Left ventricle myocardium superior (tissue), 1 donor: Measurements from ENCODE around the gene TANGO2. TPM values are rescaled to one million over a fixed set of nuclear protein-coding genes. Genes with fewer than 3 reads are reported as not detected.
"Not testable (repeated sequence)": the region's sequence is repeated elsewhere in the genome, so short reads cannot be mapped to it uniquely, and the experiment has no call there.

ENCODE experiments used
- ATAC-seq: fragments of 200-7000 bp; cut with Tn5 transposase; one replicate; pipeline ENCODE4 v1.9.1; 2020; ENCODE audit warnings: mild to moderate bottlenecking, moderate library complexity
- DNase-seq: peaks from one replicate; pipeline ENCODE4 v3.0.0-alpha.2; 2020
- intact Hi-C: fragments of 100-400 bp; cut with micrococcal nuclease; formaldehyde crosslinking; loops from one replicate; pipeline ENCODE4 v1.11.0; 2022
- total RNA-seq: library from RNA; stranded (reverse); fragmentation: NEBNext Ultra II Directional; extraction: Animal tissue kit (Norgen Biotek cat#: 25700); gene quantifications from one replicate; pipeline ENCODE4 v1.2.1, GENCODE V29; 2021
- donor health status: DM: no; HTN: yes; CAD: no; lungs with severe emphysema.

Gene TANGO2
- total RNA-seq, 1 donor from 2014 or later, result 71.5 TPM

DNA sequence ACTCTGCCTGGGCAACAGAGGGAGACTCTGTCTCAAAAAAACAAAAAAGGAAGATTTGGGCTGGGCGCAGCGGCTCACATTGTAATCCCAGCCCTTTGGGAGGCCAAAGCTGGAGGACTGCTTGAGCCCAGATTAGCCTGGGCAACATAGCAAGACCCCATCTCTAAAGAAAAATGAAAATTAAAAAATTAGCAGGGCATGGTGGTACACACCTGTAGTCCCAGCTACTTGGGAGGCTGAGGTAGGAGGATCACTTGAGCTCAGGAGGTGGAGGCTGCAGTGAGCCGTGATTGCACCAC is 46.4 kb downstream of the TANGO2 start:
- intact Hi-C loops, DNase-seq, ATAC-seq: not testable (repeated sequence)

GRCh38 chr22:20068640-20069039 is 47.7 kb downstream of the TANGO2 start:
- DNase-seq (no peak), ATAC-seq (no peak)
- intact Hi-C loops, result no loop called here

- intact Hi-C loops, result no loop called here
- ATAC-seq, result no peak
- no peak for DNase-seq
Measured at GRCh38 chr22:20069331-20070042, 48.6 kb downstream of the TANGO2 start.

DNA sequence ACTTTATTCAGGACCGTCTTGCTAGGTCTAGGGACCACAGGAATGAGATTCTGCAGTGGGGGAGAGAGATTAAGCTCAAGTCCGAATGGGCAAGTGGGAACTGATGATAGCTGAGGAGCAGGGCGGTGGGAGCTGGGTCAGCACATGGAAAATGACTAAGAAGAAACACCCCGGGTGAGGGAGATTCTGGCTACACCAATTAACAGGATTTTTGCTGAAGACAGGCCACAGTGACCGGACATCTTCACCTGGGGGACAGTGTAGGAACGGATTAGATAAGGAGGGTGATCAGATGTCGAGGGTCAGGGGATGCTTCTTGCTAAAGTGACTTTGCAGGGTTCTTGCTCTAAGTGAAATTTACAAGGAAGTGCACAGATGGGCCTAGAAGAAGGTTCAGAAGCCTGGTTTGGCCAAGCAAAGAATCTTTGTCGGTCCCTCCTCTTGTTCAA is 50.6 kb downstream of the TANGO2 start:
- intact Hi-C loops, result no loop called here
- ATAC-seq (no peak), DNase-seq (no peak)

GRCh38 chr22:20076627-20077172 is 55.8 kb downstream of the TANGO2 start:
- intact Hi-C loops, result no loop called here
- no peak for ATAC-seq
- DNase-seq, result no peak

DNA sequence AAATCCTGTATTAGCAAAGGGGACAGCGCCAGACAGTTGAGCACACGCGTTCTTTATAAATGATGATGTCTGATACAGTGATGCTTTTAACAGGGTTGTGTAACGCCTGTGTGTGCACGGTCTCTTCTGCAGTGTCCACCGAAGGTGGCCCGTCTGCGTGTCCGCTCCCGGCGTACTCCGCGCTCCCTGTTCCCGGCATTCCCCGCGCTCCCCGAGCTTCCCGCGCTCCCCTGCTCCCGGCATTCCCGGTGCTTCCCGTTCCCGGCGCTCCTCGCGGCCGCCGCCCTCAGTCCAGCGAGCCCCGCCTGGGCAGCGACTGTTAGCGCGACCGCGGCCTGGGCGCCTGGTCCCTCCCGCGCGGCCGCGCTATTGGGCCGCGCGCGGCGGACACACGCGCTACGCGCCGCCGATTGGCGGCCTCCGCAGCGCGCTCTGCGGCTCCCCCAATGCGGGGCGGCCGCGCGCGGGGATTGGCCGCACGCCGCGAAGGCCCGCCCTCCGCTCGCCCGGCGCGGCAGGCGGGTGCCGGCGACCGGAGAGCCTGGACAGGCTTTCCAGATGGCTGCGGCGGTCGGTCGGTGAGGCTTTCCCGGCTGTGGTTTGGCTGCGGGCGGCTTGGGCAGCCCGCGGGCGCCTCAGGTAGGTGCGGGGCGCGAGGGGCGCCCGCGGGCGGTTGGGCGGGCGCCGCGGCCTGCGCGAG is 59.0 kb downstream of the TANGO2 start, which contains the start of gene DGCR8:
DGCR8 (plus strand) TSS at position 497 of the 700 bp plus-strand sequence. CDS start 5,723 bp downstream, outside the sequence.
- ATAC-seq (peak; percentile 96), DNase-seq (peak; percentile 97)
- intact Hi-C loops, result no loop called here

DNA sequence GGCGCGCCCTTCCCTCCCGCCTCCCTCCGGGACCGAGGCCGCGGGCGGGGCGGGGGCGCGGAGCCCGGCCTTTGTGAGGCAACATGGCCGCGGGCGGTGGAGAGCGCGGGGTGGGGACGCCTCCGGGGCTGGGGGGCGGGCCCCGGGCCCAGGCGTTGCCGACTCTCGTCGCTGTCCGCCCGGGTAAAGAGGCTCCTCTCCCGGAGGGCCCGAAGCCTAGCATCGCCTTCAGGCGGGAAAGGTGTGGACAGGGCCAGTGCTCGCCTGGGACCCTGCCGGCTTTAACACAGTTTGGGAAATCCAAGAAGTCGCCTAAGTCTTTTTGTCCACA is 59.5 kb downstream of the TANGO2 start:
- intact Hi-C loops, result no loop called here
- peak; percentile 60 for ATAC-seq
- DNase-seq, result peak; percentile 84

DNA sequence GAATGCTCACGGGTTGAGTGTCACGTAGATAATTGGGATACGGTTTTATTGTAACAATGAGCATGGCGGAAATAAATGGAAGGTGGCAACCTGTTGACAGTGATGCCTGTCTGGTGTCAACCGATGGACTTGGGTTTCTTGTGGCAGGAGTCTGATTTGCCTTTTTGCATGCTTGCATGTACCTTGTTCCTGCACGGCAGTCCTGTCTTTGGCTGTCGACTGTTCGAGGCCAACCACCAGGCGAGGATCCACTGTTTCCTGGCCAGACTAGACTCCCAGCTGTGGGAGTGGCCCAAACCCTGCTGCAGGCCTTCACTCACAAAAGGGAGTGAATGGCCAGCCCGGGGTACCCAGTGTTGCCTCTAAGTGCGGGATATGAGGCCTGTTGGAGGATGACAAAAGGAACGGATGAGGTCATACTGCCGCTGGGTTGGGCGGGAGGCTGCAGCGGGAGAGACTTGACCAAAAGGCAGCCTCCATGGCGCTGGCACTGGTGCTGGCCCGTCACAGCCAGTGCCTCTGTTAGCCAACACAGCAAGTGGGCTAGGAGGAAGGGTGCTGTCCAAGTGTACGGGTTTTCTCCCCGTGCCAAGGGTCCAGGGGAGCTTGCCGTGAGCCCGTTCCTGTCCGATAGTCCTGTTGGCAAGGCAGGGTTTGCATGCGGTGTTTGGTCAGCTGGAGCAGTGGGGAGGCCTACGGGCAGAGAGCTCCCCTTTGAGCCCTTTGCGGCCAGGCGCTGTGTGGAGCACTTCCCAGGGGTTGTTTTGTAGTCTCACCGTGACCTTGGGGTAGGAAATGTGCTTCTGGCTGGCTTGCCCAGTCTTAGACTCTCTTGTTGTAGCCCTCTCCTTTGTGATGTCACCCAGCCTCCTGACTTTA is 60.1 kb downstream of the TANGO2 start:
- peak; percentile 46 for DNase-seq
- intact Hi-C loops, result no loop called here
- no peak for ATAC-seq

DNA sequence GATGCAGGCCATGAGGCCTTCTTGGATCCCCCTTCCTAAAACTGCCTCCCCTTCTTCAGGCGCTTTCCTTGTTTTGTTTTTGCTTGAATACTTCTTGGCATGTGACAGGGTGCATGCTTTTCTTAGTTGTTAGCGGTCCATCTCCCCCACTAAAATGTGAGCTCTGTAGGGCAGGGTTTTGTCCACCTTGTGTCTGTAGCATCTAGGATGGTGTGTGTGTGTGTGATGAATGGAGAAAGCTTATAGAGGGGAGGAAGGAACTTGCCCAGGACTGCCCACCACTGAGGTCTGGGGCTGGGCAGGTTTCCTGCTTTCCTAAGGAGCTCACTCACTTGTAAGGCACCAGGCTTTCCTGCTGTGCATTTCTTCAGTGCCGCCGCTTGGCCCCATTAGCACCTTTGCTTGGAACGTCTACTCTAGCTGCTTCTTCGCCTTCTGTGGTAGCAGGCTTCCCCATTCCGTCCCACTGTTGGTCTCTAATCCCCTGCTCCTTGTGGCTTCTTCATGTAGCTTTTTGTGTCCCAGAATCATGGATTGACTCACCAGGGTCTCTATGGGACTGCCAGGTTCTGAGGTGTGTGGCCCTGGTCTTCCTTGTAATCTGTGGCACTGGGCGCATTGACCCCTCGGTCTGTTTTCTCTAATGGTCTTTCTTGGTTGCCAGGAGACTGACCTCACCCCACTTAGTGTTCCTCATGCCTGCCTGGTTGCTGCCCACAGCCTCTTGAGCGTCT is 62.4 kb downstream of the TANGO2 start:
- ATAC-seq, result no peak
- DNase-seq, result peak; percentile 12
- intact Hi-C loops, result no loop called here

DNA sequence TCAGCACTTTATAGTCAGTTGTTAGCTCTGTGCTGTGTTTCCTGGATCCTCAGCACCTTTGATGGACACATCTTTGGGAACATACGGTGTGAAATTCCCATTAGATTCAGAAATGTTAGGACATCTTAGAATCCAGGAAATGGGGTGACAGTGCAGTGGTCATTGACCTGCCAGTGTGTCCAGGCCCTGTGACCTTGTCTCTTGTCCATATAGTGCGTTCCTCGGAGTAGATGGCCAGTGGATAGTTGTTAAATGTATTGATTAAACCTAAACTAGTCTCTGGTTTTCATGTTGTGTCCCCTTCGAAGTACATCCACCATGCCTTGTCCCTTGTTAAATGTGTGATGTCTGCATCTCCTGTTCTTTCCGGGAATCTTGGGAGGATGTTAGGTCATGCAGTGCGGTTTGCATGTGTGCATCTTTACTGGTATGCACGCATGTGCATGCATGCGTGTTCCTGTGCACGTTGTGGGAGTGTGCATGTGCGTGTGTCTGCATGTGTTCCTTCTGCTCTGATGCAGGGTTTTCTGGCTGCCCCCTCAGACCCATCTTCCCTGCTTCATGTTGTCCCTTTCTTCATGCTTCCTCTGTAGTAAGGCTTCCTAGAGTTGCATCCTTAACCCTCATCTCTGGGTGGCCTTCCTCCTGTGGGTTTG is 63.1 kb downstream of the TANGO2 start:
- no peak for ATAC-seq
- peak; percentile 17 for DNase-seq
- intact Hi-C loops, result no loop called here

DNA sequence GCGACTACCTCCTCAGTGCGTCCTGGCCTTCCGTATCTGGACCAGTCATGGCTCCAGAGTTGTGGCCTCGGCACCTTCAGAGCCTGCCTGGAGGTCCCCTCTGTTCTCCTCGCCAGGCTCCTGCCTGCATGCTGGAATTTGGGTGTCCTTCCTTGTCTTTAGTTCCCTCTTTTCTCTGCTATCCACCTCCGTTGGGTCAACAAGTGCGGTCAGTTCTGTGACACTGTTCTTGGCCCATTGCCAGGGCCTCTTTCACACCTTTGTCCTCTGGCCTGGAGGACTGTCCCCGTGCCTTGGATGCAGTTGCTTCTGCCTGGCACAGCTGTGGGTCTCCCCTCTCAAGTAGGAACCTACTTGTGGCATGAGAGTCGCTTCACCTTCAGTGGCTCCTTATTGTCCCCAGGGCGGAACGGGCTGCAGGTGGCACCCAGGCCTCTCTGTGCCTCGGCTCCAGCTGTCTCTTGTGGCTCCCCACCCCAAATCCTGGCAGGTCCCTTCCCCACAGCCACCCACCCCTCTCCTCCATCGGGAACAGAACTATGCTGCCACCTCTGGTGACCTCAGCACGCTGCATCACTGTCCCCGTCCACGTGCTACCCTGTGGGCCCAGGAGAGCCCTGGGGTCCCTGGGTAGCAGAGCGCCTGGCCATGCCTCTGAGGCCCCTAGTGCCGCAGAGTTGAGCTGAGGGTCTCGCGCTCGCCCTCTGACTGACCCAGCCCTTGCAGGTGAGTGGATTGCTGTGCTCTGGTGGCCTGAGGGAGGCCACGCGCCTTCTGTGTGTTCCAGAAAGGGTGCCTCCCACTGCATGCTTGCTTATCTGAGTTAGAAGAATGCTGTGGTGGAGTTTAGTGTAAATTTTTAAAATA is 63.9 kb downstream of the TANGO2 start:
- intact Hi-C loops, result no loop called here
- no peak for ATAC-seq
- peak; percentile 32 for DNase-seq

- ATAC-seq, result no peak
- DNase-seq, result peak; percentile 10
- intact Hi-C loops, result no loop called here
Measured at GRCh38 chr22:20085651-20086050, 64.7 kb downstream of the TANGO2 start.

GRCh38 chr22:20086101-20086599 is 65.2 kb downstream of the TANGO2 start:
- ATAC-seq (no peak), DNase-seq (peak; percentile 8)
- intact Hi-C loops, result no loop called here

GRCh38 chr22:20086763-20087162 is 65.9 kb downstream of the TANGO2 start:
- DNase-seq, result peak; percentile 15
- no peak for ATAC-seq
- intact Hi-C loops, result no loop called here

DNA sequence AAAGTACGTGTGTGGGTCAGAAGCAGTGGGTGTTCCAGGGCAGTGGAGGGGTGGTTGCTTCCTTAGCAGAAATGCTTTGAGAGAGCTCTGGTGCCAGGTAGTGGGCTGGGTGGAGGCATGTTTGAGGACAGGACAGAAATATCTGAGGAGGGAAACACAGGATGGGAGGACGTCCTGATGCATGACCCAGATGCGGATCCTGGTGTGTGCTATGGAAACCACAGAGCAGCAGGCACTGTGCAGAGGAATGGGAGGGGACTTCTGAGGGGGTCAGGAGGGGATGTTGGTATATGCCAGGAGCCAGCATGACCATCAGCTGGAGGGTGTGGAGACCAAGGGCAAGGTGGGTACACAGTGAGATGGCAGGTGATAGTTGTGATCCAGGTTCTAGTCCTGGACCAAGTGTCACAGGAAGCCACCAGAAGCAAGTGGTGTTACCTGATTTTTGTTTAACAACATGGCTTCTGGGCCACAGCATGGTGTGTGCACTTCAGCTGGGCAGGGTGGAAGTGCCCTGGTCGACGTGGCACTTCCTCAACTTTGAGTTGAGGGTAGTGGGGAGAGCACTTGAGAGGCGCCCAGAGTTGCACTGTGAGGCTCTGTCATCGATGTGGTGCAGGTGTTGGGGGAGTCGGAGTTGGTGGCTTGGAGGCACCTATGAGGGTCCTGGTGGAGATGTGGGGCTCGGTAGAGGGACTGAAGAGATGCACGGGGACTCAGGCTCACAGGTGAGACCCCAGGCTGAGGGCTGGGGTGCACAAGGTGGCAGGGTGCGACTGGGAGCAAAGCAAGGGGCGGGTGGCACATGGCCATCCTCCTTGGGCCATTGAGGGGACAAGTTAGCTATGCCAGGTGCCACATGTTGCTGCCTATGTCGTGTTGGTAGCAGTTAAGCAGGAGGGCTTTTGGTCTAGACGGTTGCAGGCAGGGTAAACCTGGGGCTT is 66.7 kb downstream of the TANGO2 start:
- DNase-seq, result peak; percentile 9
- intact Hi-C loops, result no loop called here

GRCh38 chr22:20088263-20088648 is 67.3 kb downstream of the TANGO2 start:
- peak; percentile 21 for DNase-seq

More for the DNA sequence above, 66.7 kb downstream of the TANGO2 start:
- ATAC-seq, result no peak

More at GRCh38 chr22:20088263-20088648, 67.3 kb downstream of the TANGO2 start:
- ATAC-seq, result no peak
- intact Hi-C loops, result no loop called here
